AG10803 (cell line): Measurements from ENCODE around the gene CLIC6.
"Not testable (repeated sequence)": the region's sequence is repeated elsewhere in the genome, so short reads cannot be mapped to it uniquely, and the experiment has no call there.

Source experiments
- DNase-seq: peaks from one replicate; pipeline ENCODE4 v3.0.0; 2010; ENCODE audit warnings: low read depth
- H3K4me3 ChIP-seq: 2 replicates; pipeline ENCODE4 v1.5.1; 2011; ENCODE audit warnings: mild to moderate bottlenecking, low read length, control low read depth
- TF ChIP-seq, protein P1 (sequence below): conservative IDR thresholded peaks from 2 replicates; pipeline ENCODE4 v1.5.1; 2011; ENCODE audit warnings: mild to moderate bottlenecking, low read length, control low read depth, inconsistent platforms

The CLIC6 gene

DNA sequence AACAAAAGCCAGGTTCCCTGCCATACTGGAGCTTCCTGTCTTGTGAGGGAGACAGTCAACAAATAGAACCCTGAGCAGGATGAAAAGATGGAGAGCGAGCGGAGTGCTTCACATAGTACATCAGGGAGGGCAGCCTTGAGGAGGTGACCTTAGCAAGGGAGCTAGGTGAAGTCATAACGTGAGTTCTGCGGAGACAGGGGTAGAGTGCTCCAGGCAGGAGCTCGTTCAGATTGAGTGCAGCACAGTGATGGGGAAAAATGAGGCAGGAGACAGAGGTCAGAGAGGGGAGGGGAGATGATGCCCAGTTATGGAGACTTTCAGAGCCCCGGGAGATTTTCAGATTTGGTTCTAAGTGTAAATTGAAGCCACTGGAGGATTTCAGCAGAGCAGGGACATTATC lies 15.3 kb upstream of the CLIC6 start:
- TF ChIP-seq, protein P1, sequence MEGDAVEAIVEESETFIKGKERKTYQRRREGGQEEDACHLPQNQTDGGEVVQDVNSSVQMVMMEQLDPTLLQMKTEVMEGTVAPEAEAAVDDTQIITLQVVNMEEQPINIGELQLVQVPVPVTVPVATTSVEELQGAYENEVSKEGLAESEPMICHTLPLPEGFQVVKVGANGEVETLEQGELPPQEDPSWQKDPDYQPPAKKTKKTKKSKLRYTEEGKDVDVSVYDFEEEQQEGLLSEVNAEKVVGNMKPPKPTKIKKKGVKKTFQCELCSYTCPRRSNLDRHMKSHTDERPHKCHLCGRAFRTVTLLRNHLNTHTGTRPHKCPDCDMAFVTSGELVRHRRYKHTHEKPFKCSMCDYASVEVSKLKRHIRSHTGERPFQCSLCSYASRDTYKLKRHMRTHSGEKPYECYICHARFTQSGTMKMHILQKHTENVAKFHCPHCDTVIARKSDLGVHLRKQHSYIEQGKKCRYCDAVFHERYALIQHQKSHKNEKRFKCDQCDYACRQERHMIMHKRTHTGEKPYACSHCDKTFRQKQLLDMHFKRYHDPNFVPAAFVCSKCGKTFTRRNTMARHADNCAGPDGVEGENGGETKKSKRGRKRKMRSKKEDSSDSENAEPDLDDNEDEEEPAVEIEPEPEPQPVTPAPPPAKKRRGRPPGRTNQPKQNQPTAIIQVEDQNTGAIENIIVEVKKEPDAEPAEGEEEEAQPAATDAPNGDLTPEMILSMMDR = no peak
- no peak for DNase-seq
- no peak overlapping the region for H3K4me3 ChIP-seq

GRCh38 chr21:34661848-34662247 lies 6.9 kb upstream of the CLIC6 start:
- no peak overlapping the region for H3K4me3 ChIP-seq
- TF ChIP-seq, protein P1 = no peak
- no peak for DNase-seq

DNA sequence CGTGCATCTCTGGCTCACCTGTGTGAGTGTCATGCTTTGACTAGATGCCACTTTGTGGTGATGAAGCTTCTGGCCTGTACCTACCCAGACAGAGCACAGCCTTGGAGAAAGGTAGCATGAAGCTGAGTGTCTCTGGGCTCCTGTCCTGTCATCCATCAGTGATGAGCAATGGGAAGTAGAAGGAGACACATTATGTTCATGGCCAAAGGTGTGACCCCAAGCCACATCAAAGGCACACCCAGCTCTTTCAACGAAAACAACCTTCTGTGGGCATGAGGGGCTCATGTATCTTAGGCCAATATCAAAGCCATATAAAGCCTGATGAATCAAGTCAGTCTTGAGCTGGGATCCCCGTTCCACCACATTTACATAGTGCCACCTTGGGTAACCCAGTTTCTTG lies 1.0 kb upstream of the CLIC6 start:
- H3K4me3 ChIP-seq = no peak overlapping the region
- DNase-seq = no peak
- TF ChIP-seq, protein P1 = no peak

DNA sequence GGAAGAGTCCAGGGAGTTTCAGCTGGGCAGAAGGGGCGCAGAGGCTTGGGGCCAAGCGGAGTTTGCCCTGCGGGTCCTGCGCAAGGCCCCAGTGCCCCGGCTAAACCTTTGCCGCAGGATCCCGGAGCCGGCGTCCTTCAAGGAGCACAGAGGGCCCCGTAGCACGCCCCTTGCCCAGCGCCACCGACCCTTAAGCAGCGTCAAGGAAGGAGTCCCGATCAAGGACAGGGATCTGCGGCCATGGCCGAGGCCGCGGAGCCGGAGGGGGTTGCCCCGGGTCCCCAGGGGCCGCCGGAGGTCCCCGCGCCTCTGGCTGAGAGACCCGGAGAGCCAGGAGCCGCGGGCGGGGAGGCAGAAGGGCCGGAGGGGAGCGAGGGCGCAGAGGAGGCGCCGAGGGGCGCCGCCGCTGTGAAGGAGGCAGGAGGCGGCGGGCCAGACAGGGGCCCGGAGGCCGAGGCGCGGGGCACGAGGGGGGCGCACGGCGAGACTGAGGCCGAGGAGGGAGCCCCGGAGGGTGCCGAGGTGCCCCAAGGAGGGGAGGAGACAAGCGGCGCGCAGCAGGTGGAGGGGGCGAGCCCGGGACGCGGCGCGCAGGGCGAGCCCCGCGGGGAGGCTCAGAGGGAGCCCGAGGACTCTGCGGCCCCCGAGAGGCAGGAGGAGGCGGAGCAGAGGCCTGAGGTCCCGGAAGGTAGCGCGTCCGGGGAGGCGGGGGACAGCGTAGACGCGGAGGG lies 520 bp downstream of the CLIC6 start:
- DNase-seq = no peak
- TF ChIP-seq, protein P1 = no peak
- H3K4me3 ChIP-seq = no peak overlapping the region

- not testable (repeated sequence) for H3K4me3 ChIP-seq, DNase-seq
These were observed 1.1 kb downstream of the CLIC6 start for GRCh38 chr21:34669880-34670219.

- TF ChIP-seq, protein P1 = no peak
- no peak overlapping the region for H3K4me3 ChIP-seq
- no peak for DNase-seq
These were observed 1.6 kb downstream of the CLIC6 start for GRCh38 chr21:34670220-34670961.

- H3K4me3 ChIP-seq = no peak overlapping the region
- TF ChIP-seq, protein P1 = no peak
- DNase-seq = no peak
These were observed 2.2 kb downstream of the CLIC6 start for GRCh38 chr21:34670962-34671348.
